ENCODE measurements around the gene KMT2D. TPM values are rescaled to one million over a fixed set of nuclear protein-coding genes. Genes with fewer than 3 reads are reported as not detected.

KMT2D gene
- total RNA-seq, 4 donors from 2014 or later: 88.1 to 121 (median 104) TPM

GRCh38 chr12:49025463-49025862 lies 35.1 kb downstream of the KMT2D start:
- no peak overlapping the region for H3K4me3 ChIP-seq
- H3K9me3 ChIP-seq: no peaks in the 10 kb centered on the region
- DNase-seq (ENCODE audit: low spot score in 2 of 2): no peak
- no peaks in the 10 kb centered on the region for H3K27me3 ChIP-seq
- no peaks in the 10 kb centered on the region for H3K4me1 ChIP-seq
- H3K27ac ChIP-seq: no peak overlapping the region
- H3K36me3 ChIP-seq: peaks cover 92% of the 10 kb centered on the region
- WGBS: 94% methylated on average over 4 of the region's 4 CpGs
- no peak for TF ChIP-seq CTCF (IDR thresholded peaks at IDR 0.05)
- TF ChIP-seq POLR2AphosphoS5 (IDR thresholded peaks at IDR 0.05): no peak
- no peak for TF ChIP-seq EP300 (IDR thresholded peaks at IDR 0.05)
- no peak for TF ChIP-seq POLR2A (IDR thresholded peaks at IDR 0.05)

GRCh38 chr12:49024543-49024942 lies 36.1 kb downstream of the KMT2D start:
- H3K9me3 ChIP-seq: no peaks in the 10 kb centered on the region
- no peaks in the 10 kb centered on the region for H3K27me3 ChIP-seq
- no peak overlapping the region for H3K4me3 ChIP-seq
- WGBS: 87% methylated on average over 10 of the region's 12 CpGs
- H3K4me1 ChIP-seq: peaks cover 7% of the 10 kb centered on the region
- TF ChIP-seq EP300 (IDR thresholded peaks at IDR 0.05): no peak
- TF ChIP-seq POLR2AphosphoS5 (IDR thresholded peaks at IDR 0.05): no peak
- TF ChIP-seq POLR2A (IDR thresholded peaks at IDR 0.05): no peak
- TF ChIP-seq CTCF (IDR thresholded peaks at IDR 0.05): no peak
- no peak overlapping the region for H3K27ac ChIP-seq
- peak in 1 of 2 donors; percentile 51 for DNase-seq (ENCODE audit: low spot score in 2 of 2)
- peaks cover 89% of the 10 kb centered on the region for H3K36me3 ChIP-seq

GRCh38 chr12:49023812-49024211 lies 36.8 kb downstream of the KMT2D start:
- no peaks in the 10 kb centered on the region for H3K27me3 ChIP-seq
- 98% methylated on average over 2 of the region's 2 CpGs for WGBS

GRCh38 chr12:49022558-49023178 lies 37.9 kb downstream of the KMT2D start:
- 86% methylated on average over 11 of the region's 15 CpGs for WGBS
- peaks cover 72% of the 10 kb centered on the region for H3K36me3 ChIP-seq
- no peak overlapping the region for H3K27ac ChIP-seq
- peaks cover 19% of the 10 kb centered on the region for H3K4me1 ChIP-seq
- no peaks in the 10 kb centered on the region for H3K27me3 ChIP-seq
- TF ChIP-seq EP300 (IDR thresholded peaks at IDR 0.05): no peak
- no peak for TF ChIP-seq POLR2AphosphoS5 (IDR thresholded peaks at IDR 0.05)
- TF ChIP-seq POLR2A (IDR thresholded peaks at IDR 0.05): no peak
- no peak for TF ChIP-seq CTCF (IDR thresholded peaks at IDR 0.05)
- DNase-seq (ENCODE audit: low spot score in 2 of 2): no peak
- H3K4me3 ChIP-seq: no peak overlapping the region
- H3K9me3 ChIP-seq: no peaks in the 10 kb centered on the region

More at GRCh38 chr12:49023812-49024211, 36.8 kb downstream of the KMT2D start:
- Histone ChIP-seq H3K36me3 (peaks cover 84% of the 10 kb centered on the region), H3K4me3 (no peak overlapping the region), H3K9me3 (no peaks in the 10 kb centered on the region), H3K27ac (no peak overlapping the region), H3K4me1 (peaks cover 14% of the 10 kb centered on the region)
- no peak for DNase-seq (ENCODE audit: low spot score in 2 of 2)
- TF ChIP-seq EP300 (IDR thresholded peaks at IDR 0.05) (no peak), POLR2AphosphoS5 (IDR thresholded peaks at IDR 0.05) (no peak), POLR2A (IDR thresholded peaks at IDR 0.05) (no peak), CTCF (IDR thresholded peaks at IDR 0.05) (no peak)

GRCh38 chr12:49021292-49021915 lies 39.2 kb downstream of the KMT2D start:
- peak in 1 of 2 donors; percentile 55 for DNase-seq (ENCODE audit: low spot score in 2 of 2)
- H3K4me1 ChIP-seq: peaks cover 29% of the 10 kb centered on the region
- peaks cover 60% of the 10 kb centered on the region for H3K36me3 ChIP-seq
- no peak for TF ChIP-seq POLR2A (IDR thresholded peaks at IDR 0.05)
- TF ChIP-seq CTCF (IDR thresholded peaks at IDR 0.05): no peak
- TF ChIP-seq POLR2AphosphoS5 (IDR thresholded peaks at IDR 0.05): no peak
- no peak for TF ChIP-seq EP300 (IDR thresholded peaks at IDR 0.05)
- H3K27ac ChIP-seq: no peak overlapping the region
- no peaks in the 10 kb centered on the region for H3K27me3 ChIP-seq
- WGBS: 84% methylated on average over 9 of the region's 11 CpGs
- H3K9me3 ChIP-seq: no peaks in the 10 kb centered on the region
- H3K4me3 ChIP-seq: no peak overlapping the region
